ENCODE measurements around the gene P4HB.

The P4HB gene

GRCh38 chr17:81889602-81890001 is 29.3 kb upstream of the P4HB start:
- Histone ChIP-seq H3K4me2 (ENCODE audit: low read length) (no peak overlapping the region), H3K9ac (no peak overlapping the region), H3K79me2 (peaks cover 15% of the 10 kb centered on the region), H3K4me3 (ENCODE audit: low read depth, low read length) (no peak overlapping the region), H3K27ac (no peak overlapping the region), H3K9me3 (ENCODE audit: control insufficient read depth, low read length) (no peaks in the 10 kb centered on the region), H3K4me1 (peaks cover 12% of the 10 kb centered on the region), H2AFZ (no peak overlapping the region), H3K36me3 (ENCODE audit: control insufficient read depth, insufficient read depth, low read length) (no peaks in the 10 kb centered on the region), H3K27me3 (ENCODE audit: control insufficient read depth, insufficient read depth, low read length) (no peaks in the 10 kb centered on the region)
- no peak for TF ChIP-seq CTCF (IDR thresholded peaks at IDR 0.05)

GRCh38 chr17:81888988-81889595 is 28.8 kb upstream of the P4HB start:
- H3K79me2 ChIP-seq, result peaks cover 15% of the 10 kb centered on the region
- H3K4me3 ChIP-seq (ENCODE audit: low read depth, low read length), result no peak overlapping the region
- no peak overlapping the region for H3K4me2 ChIP-seq (ENCODE audit: low read length)
- H3K9ac ChIP-seq, result no peak overlapping the region
- no peak for TF ChIP-seq CTCF (IDR thresholded peaks at IDR 0.05)
- H3K4me1 ChIP-seq, result peaks cover 12% of the 10 kb centered on the region
- no peak overlapping the region for H3K27ac ChIP-seq
- no peaks in the 10 kb centered on the region for H3K9me3 ChIP-seq (ENCODE audit: control insufficient read depth, low read length)
- H3K36me3 ChIP-seq (ENCODE audit: control insufficient read depth, insufficient read depth, low read length), result no peaks in the 10 kb centered on the region
- no peak overlapping the region for H2AFZ ChIP-seq
- no peaks in the 10 kb centered on the region for H3K27me3 ChIP-seq (ENCODE audit: control insufficient read depth, insufficient read depth, low read length)

GRCh38 chr17:81888105-81888987 is 28.0 kb upstream of the P4HB start:
- no peaks in the 10 kb centered on the region for H3K36me3 ChIP-seq (ENCODE audit: control insufficient read depth, insufficient read depth, low read length)
- no peak overlapping the region for H2AFZ ChIP-seq

GRCh38 chr17:81885869-81886548 is 25.7 kb upstream of the P4HB start:
- no peak overlapping the region for H3K9ac ChIP-seq
- TF ChIP-seq CTCF (IDR thresholded peaks at IDR 0.05), result no peak
- no peak overlapping the region for H3K4me2 ChIP-seq (ENCODE audit: low read length)
- H2AFZ ChIP-seq, result no peak overlapping the region
- no peak overlapping the region for H3K27ac ChIP-seq
- H3K4me3 ChIP-seq (ENCODE audit: low read depth, low read length), result no peak overlapping the region
- H3K4me1 ChIP-seq, result peaks cover 7% of the 10 kb centered on the region
- H3K9me3 ChIP-seq (ENCODE audit: control insufficient read depth, low read length), result no peaks in the 10 kb centered on the region
- H3K36me3 ChIP-seq (ENCODE audit: control insufficient read depth, insufficient read depth, low read length), result no peaks in the 10 kb centered on the region
- H3K79me2 ChIP-seq, result peaks cover 12% of the 10 kb centered on the region
- H3K27me3 ChIP-seq (ENCODE audit: control insufficient read depth, insufficient read depth, low read length), result no peaks in the 10 kb centered on the region

More at GRCh38 chr17:81888105-81888987, 28.0 kb upstream of the P4HB start:
- peaks cover 15% of the 10 kb centered on the region for H3K79me2 ChIP-seq
- TF ChIP-seq CTCF (IDR thresholded peaks at IDR 0.05), result no peak
- peaks cover 12% of the 10 kb centered on the region for H3K4me1 ChIP-seq
- H3K4me2 ChIP-seq (ENCODE audit: low read length), result no peak overlapping the region
- no peaks in the 10 kb centered on the region for H3K27me3 ChIP-seq (ENCODE audit: control insufficient read depth, insufficient read depth, low read length)
- H3K9ac ChIP-seq, result no peak overlapping the region
- H3K9me3 ChIP-seq (ENCODE audit: control insufficient read depth, low read length), result no peaks in the 10 kb centered on the region
- H3K27ac ChIP-seq, result no peak overlapping the region
- H3K4me3 ChIP-seq (ENCODE audit: low read depth, low read length), result no peak overlapping the region
